PFSK-1 (cell line): Measurements from ENCODE around the gene AMHR2.

Experiments
- POLR2AphosphoS5 ChIP-seq: IDR thresholded peaks from 2 replicates; pipeline ENCODE4 v1.6.1; 2012; ENCODE audit warnings: low read depth, mild to moderate bottlenecking, control low read depth, low read length, moderate library complexity
- SIN3A ChIP-seq: IDR thresholded peaks from 2 replicates; pipeline ENCODE4 v1.6.1; 2012; ENCODE audit warnings: mild to moderate bottlenecking, low read length, moderate library complexity, borderline replicate concordance; ENCODE audit not compliant: insufficient read depth
- TF ChIP-seq, protein P1 (sequence below), 2 experiments: IDR thresholded peaks; 2 replicates each; pipeline versions ENCODE4 v1.6.1 to v1.8.0; 2011 to 2012; ENCODE audit warnings: low read depth in 2 of 2, low read length in 2 of 2, control low read depth in 1 of 2, inconsistent platforms in 1 of 2, mild to moderate bottlenecking in 1 of 2, moderate library complexity in 1 of 2; ENCODE audit not compliant: insufficient read depth in 1 of 2

DNA sequence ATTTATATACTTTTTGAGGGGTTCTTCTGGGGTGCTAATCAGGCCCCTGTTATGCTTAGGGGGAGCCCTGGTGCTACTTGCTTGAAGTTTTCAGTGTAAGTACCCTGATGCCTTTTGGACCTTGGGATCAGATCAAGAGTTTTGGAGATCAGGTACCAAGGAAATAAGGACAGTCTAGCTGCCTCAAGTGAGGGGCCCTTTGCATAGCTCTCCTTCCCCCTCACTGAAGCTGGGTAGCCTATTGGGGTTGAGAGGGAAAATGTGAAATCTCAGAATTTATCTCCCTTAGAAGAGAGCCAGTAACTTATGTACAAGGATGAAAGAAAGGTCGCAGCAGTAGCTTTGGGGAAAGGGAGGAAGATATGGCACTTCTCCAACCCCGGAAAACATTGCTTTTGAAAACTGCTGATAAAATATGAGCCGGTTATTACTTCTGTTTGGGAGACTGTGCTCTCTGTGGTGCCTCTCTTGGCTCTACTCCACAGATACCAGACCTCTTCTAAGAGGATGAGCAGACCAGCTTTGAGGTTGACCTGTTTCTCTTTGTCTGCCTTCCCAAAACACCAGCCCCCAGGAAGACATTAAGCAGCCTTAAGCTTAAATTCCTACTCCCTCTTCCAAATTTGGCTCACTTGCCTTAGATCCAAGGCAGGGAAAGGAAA, 8.8 kb upstream of the AMHR2 start:
- TF ChIP-seq SIN3A (no peak), POLR2AphosphoS5 (no peak)
- TF ChIP-seq, protein P1, sequence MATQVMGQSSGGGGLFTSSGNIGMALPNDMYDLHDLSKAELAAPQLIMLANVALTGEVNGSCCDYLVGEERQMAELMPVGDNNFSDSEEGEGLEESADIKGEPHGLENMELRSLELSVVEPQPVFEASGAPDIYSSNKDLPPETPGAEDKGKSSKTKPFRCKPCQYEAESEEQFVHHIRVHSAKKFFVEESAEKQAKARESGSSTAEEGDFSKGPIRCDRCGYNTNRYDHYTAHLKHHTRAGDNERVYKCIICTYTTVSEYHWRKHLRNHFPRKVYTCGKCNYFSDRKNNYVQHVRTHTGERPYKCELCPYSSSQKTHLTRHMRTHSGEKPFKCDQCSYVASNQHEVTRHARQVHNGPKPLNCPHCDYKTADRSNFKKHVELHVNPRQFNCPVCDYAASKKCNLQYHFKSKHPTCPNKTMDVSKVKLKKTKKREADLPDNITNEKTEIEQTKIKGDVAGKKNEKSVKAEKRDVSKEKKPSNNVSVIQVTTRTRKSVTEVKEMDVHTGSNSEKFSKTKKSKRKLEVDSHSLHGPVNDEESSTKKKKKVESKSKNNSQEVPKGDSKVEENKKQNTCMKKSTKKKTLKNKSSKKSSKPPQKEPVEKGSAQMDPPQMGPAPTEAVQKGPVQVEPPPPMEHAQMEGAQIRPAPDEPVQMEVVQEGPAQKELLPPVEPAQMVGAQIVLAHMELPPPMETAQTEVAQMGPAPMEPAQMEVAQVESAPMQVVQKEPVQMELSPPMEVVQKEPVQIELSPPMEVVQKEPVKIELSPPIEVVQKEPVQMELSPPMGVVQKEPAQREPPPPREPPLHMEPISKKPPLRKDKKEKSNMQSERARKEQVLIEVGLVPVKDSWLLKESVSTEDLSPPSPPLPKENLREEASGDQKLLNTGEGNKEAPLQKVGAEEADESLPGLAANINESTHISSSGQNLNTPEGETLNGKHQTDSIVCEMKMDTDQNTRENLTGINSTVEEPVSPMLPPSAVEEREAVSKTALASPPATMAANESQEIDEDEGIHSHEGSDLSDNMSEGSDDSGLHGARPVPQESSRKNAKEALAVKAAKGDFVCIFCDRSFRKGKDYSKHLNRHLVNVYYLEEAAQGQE (IDR thresholded peaks at IDR 0.05; ENCODE audit: insufficient read depth in 1 of 2, low read depth in 2 of 2, low read length in 2 of 2), result no peak
